ENCODE results near the gene MERTK.

The MERTK gene

GRCh38 chr2:112007493-112007892, 109.1 kb downstream of the MERTK start:
- Histone ChIP-seq H3K9me2 (replicated peaks; ENCODE audit: insufficient read depth, low read length) (no peaks in the 10 kb centered on the region), H3K27me3 (replicated peaks; ENCODE audit: insufficient read depth, low read length) (no peaks in the 10 kb centered on the region), H3K9me3 (replicated peaks; ENCODE audit: insufficient read depth, low read length) (no peaks in the 10 kb centered on the region), H3K36me3 (replicated peaks; ENCODE audit: insufficient read depth, low read length) (no peaks in the 10 kb centered on the region), H4K20me1 (ENCODE audit: insufficient read depth, low read length) (no peaks in the 10 kb centered on the region), H2AFZ (ENCODE audit: low read length) (no peak overlapping the region), H3F3A (ENCODE audit: insufficient read depth, low read length) (peaks cover 7% of the 10 kb centered on the region; the same call in 1 of the 2 replicates), H3K4me3 (ENCODE audit: low read length) (no peak overlapping the region), H3K4me2 (ENCODE audit: low read depth, low read length) (no peak overlapping the region), H3K27ac (ENCODE audit: low read length) (no peak overlapping the region), H3K4me1 (ENCODE audit: low read length) (peaks cover 11% of the 10 kb centered on the region), H3K79me2 (ENCODE audit: low read length) (no peaks in the 10 kb centered on the region), H3K9ac (ENCODE audit: low read length) (no peak overlapping the region)
- no peak for DNase-seq
- TF ChIP-seq EZH2phosphoT487 (IDR thresholded peaks at IDR 0.05; ENCODE audit: low read length) = no peak
- TF ChIP-seq, protein P1, sequence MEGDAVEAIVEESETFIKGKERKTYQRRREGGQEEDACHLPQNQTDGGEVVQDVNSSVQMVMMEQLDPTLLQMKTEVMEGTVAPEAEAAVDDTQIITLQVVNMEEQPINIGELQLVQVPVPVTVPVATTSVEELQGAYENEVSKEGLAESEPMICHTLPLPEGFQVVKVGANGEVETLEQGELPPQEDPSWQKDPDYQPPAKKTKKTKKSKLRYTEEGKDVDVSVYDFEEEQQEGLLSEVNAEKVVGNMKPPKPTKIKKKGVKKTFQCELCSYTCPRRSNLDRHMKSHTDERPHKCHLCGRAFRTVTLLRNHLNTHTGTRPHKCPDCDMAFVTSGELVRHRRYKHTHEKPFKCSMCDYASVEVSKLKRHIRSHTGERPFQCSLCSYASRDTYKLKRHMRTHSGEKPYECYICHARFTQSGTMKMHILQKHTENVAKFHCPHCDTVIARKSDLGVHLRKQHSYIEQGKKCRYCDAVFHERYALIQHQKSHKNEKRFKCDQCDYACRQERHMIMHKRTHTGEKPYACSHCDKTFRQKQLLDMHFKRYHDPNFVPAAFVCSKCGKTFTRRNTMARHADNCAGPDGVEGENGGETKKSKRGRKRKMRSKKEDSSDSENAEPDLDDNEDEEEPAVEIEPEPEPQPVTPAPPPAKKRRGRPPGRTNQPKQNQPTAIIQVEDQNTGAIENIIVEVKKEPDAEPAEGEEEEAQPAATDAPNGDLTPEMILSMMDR (IDR thresholded peaks at IDR 0.05; ENCODE audit: low read length) = no peak

DNA sequence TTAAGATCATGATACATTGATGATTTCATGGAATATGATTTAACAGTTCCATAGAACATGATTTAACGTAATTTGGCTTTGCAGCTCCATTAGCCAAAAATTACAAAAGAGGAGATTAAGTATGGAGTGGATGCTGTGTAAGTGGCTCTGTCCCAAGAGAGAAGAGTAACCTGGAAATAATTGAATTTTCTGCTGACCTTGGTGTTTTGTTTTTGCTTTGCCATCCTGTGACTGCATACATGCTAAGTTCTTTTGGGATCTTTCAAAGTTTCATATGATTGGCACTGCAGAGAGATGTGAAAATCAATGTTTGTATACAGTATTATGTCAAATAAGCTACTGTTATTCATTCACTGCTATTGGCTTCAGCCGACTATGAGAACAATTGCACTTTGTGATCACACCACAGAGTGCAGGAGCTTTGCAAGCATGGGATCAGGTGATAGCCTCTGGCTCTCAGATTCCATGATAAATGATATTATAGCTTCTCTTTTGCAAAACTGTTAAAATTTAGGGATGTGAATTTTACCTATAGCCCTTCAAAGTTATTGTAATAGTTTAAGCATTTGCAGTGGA, 110.6 kb downstream of the MERTK start:
- no peak overlapping the region for H3K4me2 ChIP-seq (ENCODE audit: low read depth, low read length)
- TF ChIP-seq EZH2phosphoT487 (IDR thresholded peaks at IDR 0.05; ENCODE audit: low read length) (no peak), EZH2 (optimal IDR thresholded peaks at IDR 0.05; ENCODE audit: low read depth, low read length) (no peak)
- TF ChIP-seq, protein P1 (IDR thresholded peaks at IDR 0.05; ENCODE audit: low read length) = no peak

DNA sequence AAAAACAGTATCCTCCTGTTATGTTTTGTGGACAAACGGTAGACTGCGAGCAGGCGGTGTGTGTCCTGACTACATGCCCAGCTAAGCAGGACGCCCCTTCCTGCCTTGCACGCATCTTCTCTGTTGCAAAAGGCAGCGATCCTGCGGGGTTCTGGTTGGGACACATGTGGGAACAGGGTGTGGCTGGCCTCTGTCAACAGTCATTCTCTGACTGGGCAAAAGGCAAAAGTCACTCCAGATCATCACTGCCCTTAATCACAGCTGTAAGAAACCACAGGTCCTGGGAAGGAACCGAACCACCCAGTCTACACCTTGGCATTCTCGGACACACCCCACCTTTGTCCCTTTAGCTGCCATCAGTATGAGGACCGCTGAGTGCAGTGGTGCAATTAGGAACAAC, 112.3 kb downstream of the MERTK start:
- TF ChIP-seq, protein P1 (IDR thresholded peaks at IDR 0.05; ENCODE audit: low read length) = no peak
- Histone ChIP-seq H3K27ac (ENCODE audit: low read length) (no peak overlapping the region), H4K20me1 (ENCODE audit: insufficient read depth, low read length) (no peaks in the 10 kb centered on the region), H3K9me2 (replicated peaks; ENCODE audit: insufficient read depth, low read length) (no peaks in the 10 kb centered on the region), H3K4me1 (ENCODE audit: low read length) (peaks cover 1% of the 10 kb centered on the region; the same call in 1 of the 2 replicates), H2AFZ (ENCODE audit: low read length) (no peak overlapping the region), H3K4me2 (ENCODE audit: low read depth, low read length) (no peak overlapping the region), H3K27me3 (replicated peaks; ENCODE audit: insufficient read depth, low read length) (no peaks in the 10 kb centered on the region), H3K9me3 (replicated peaks; ENCODE audit: insufficient read depth, low read length) (no peaks in the 10 kb centered on the region), H3K9ac (ENCODE audit: low read length) (no peak overlapping the region), H3F3A (ENCODE audit: insufficient read depth, low read length) (no peaks in the 10 kb centered on the region), H3K79me2 (ENCODE audit: low read length) (no peaks in the 10 kb centered on the region), H3K4me3 (ENCODE audit: low read length) (no peak overlapping the region), H3K36me3 (replicated peaks; ENCODE audit: insufficient read depth, low read length) (no peaks in the 10 kb centered on the region)
- DNase-seq = no peak

More for the DNA sequence above, 110.6 kb downstream of the MERTK start:
- Histone ChIP-seq H3K36me3 (replicated peaks; ENCODE audit: insufficient read depth, low read length) (no peaks in the 10 kb centered on the region), H3K27me3 (replicated peaks; ENCODE audit: insufficient read depth, low read length) (no peaks in the 10 kb centered on the region), H2AFZ (ENCODE audit: low read length) (no peak overlapping the region), H3K9ac (ENCODE audit: low read length) (no peak overlapping the region), H3K27ac (ENCODE audit: low read length) (no peak overlapping the region), H3K9me3 (replicated peaks; ENCODE audit: insufficient read depth, low read length) (no peaks in the 10 kb centered on the region), H3K4me1 (ENCODE audit: low read length) (peaks cover 3% of the 10 kb centered on the region), H3K4me3 (ENCODE audit: low read length) (no peak overlapping the region), H3F3A (ENCODE audit: insufficient read depth, low read length) (peaks cover 2% of the 10 kb centered on the region; the same call in 1 of the 2 replicates), H3K9me2 (replicated peaks; ENCODE audit: insufficient read depth, low read length) (no peaks in the 10 kb centered on the region), H4K20me1 (ENCODE audit: insufficient read depth, low read length) (no peaks in the 10 kb centered on the region), H3K79me2 (ENCODE audit: low read length) (no peaks in the 10 kb centered on the region)
- no peak for DNase-seq

Measured in MM.1S (cell line).